Neural progenitor cell (in vitro differentiated cells): ENCODE data around the gene RNASEH2C. TPM values are rescaled to one million over a fixed set of nuclear protein-coding genes. Genes with fewer than 3 reads are reported as not detected.

Experiments used
- DNase-seq: peaks from one replicate; pipeline ENCODE4 v3.0.0-alpha.2; 2016; ENCODE audit warnings: low spot score
- H2AFZ ChIP-seq: fragments of 200-600 bp; sonication (generic); replicated peaks from 2 replicates; pipeline ENCODE4 v1.6.1; 2016; ENCODE audit warnings: antibody characterized with exemption
- H3F3A ChIP-seq: fragments of 200-600 bp; sonication (generic); 2 replicates; pipeline ENCODE4 v1.6.1; 2016; ENCODE audit warnings: antibody characterized with exemption, low read depth
- H3K27ac ChIP-seq: fragments of 200-600 bp; sonication (generic); 2 replicates; pipeline ENCODE4 v1.5.1; 2016; ENCODE audit warnings: mild to moderate bottlenecking
- H3K27me3 ChIP-seq: fragments of 200-600 bp; sonication (generic); 2 replicates; pipeline ENCODE4 v1.6.1; 2016; ENCODE audit warnings: mild to moderate bottlenecking, moderate library complexity
- H3K36me3 ChIP-seq: fragments of 200-600 bp; sonication (generic); 2 replicates; pipeline ENCODE4 v1.5.1; 2016
- H3K4me1 ChIP-seq: fragments of 200-600 bp; sonication (generic); 2 replicates; pipeline ENCODE4 v1.6.1; 2016; ENCODE audit warnings: mixed run types
- H3K4me2 ChIP-seq: fragments of 200-600 bp; sonication (generic); 2 replicates; pipeline ENCODE4 v1.6.1; 2016
- H3K4me3 ChIP-seq: fragments of 200-600 bp; sonication (generic); 2 replicates; pipeline ENCODE4 v1.5.1; 2016
- H3K79me2 ChIP-seq: fragments of 200-600 bp; sonication (generic); 2 replicates; pipeline ENCODE4 v1.6.1; 2016; ENCODE audit warnings: low read depth
- H3K9ac ChIP-seq: fragments of 200-600 bp; sonication (generic); 2 replicates; pipeline ENCODE4 v1.6.1; 2016
- H3K9me3 ChIP-seq: fragments of 200-600 bp; sonication (generic); 2 replicates; pipeline ENCODE4 v1.5.1; 2016; ENCODE audit warnings: low read depth
- H4K20me1 ChIP-seq: fragments of 200-600 bp; sonication (generic); 2 replicates; pipeline ENCODE4 v1.6.1; 2016; ENCODE audit warnings: low read depth
- H3K27ac Mint-ChIP-seq: 3 replicates; pipeline ENCODE4 v1.8.0; 2021; ENCODE audit warnings: mixed read lengths
- H3K27me3 Mint-ChIP-seq: 2 replicates; pipeline ENCODE4 v1.8.0; 2022; ENCODE audit warnings: low read depth, mild to moderate bottlenecking, inconsistent platforms, moderate library complexity, mixed read lengths; ENCODE audit not compliant: insufficient read depth
- H3K36me3 Mint-ChIP-seq: 3 replicates; pipeline ENCODE4 v1.8.0; 2021; ENCODE audit warnings: mixed read lengths
- H3K4me1 Mint-ChIP-seq: 3 replicates; pipeline ENCODE4 v1.8.0; 2021; ENCODE audit warnings: mixed read lengths
- H3K4me3 Mint-ChIP-seq: 3 replicates; pipeline ENCODE4 v1.8.0; 2021; ENCODE audit warnings: mild to moderate bottlenecking, moderate library complexity, mixed read lengths
- H3K9me3 Mint-ChIP-seq: 3 replicates; pipeline ENCODE4 v1.8.0; 2020; ENCODE audit warnings: mixed read lengths
- CTCF ChIP-seq: fragments of 200-600 bp; sonication (generic); IDR thresholded peaks from 2 replicates; pipeline ENCODE4 v1.5.1; 2017; ENCODE audit warnings: antibody characterized with exemption, mild to moderate bottlenecking
- EZH2 ChIP-seq: fragments of 200-600 bp; sonication (generic); IDR thresholded peaks from 2 replicates; pipeline ENCODE4 v1.6.1; 2017; ENCODE audit warnings: antibody characterized with exemption, mild to moderate bottlenecking, moderate library complexity
- EZH2phosphoT487 ChIP-seq: fragments of 200-600 bp; sonication (generic); IDR thresholded peaks from 2 replicates; pipeline ENCODE4 v1.6.1; 2017; ENCODE audit warnings: antibody characterized with exemption
- total RNA-seq: library from RNA; depleted of rRNA; stranded (reverse); fragments of >200 nt; gene quantifications from 2 replicates; pipeline ENCODE4 v1.2.3, GENCODE V29; 2015; ENCODE audit warnings: low replicate concordance

The RNASEH2C gene
- total RNA-seq, 1 donor from 2014 or later, result 23.4 TPM

- peaks cover 4% of the 10 kb centered on the region for H3K4me1 Mint-ChIP-seq
- DNase-seq, result no peak
- Histone ChIP-seq H2AFZ (no peak overlapping the region), H3K9ac (no peak overlapping the region), H3F3A (no peaks in the 10 kb centered on the region), H3K36me3 (no peaks in the 10 kb centered on the region), H3K27ac (no peak overlapping the region), H3K79me2 (no peaks in the 10 kb centered on the region), H3K27me3 (peaks cover 18% of the 10 kb centered on the region), H3K4me1 (no peaks in the 10 kb centered on the region), H3K4me2 (no peak overlapping the region), H3K4me3 (no peak overlapping the region), H4K20me1 (no peaks in the 10 kb centered on the region), H3K9me3 (no peaks in the 10 kb centered on the region)
- peaks cover 18% of the 10 kb centered on the region for H3K27me3 Mint-ChIP-seq
- H3K27ac Mint-ChIP-seq, result no peak overlapping the region
- H3K36me3 Mint-ChIP-seq, result no peaks in the 10 kb centered on the region
- TF ChIP-seq EZH2phosphoT487, result no peak
- no peak for TF ChIP-seq CTCF
- no peak for TF ChIP-seq EZH2
- no peak overlapping the region for H3K4me3 Mint-ChIP-seq
- H3K9me3 Mint-ChIP-seq, result peaks cover 7% of the 10 kb centered on the region
Observed at GRCh38 chr11:65698205-65698604, 22.4 kb downstream of the RNASEH2C start.

GRCh38 chr11:65696802-65697552 lies 23.6 kb downstream of the RNASEH2C start:
- Histone ChIP-seq H3F3A (peaks cover 4% of the 10 kb centered on the region), H3K4me3 (no peak overlapping the region), H3K27me3 (peaks cover 8% of the 10 kb centered on the region), H3K4me2 (no peak overlapping the region), H3K4me1 (no peaks in the 10 kb centered on the region), H3K27ac (no peak overlapping the region), H3K9ac (no peak overlapping the region), H3K36me3 (no peaks in the 10 kb centered on the region), H4K20me1 (no peaks in the 10 kb centered on the region), H2AFZ (no peak overlapping the region), H3K79me2 (no peaks in the 10 kb centered on the region), H3K9me3 (no peaks in the 10 kb centered on the region)
- peaks cover 7% of the 10 kb centered on the region for H3K9me3 Mint-ChIP-seq
- peaks cover 5% of the 10 kb centered on the region for H3K4me1 Mint-ChIP-seq
- peak overlapping the region; percentile 18 for H3K4me3 Mint-ChIP-seq
- H3K27me3 Mint-ChIP-seq, result peaks cover 15% of the 10 kb centered on the region
- no peak for TF ChIP-seq EZH2
- no peak for DNase-seq
- no peak overlapping the region for H3K27ac Mint-ChIP-seq
- H3K36me3 Mint-ChIP-seq, result no peaks in the 10 kb centered on the region

GRCh38 chr11:65695459-65696241 lies 24.9 kb downstream of the RNASEH2C start:
- Histone ChIP-seq H3K9ac (no peak overlapping the region), H3K27ac (no peak overlapping the region), H3K4me2 (no peak overlapping the region), H3K9me3 (no peaks in the 10 kb centered on the region), H3F3A (peaks cover 4% of the 10 kb centered on the region), H2AFZ (no peak overlapping the region), H3K79me2 (no peaks in the 10 kb centered on the region), H3K36me3 (no peaks in the 10 kb centered on the region), H3K4me1 (no peaks in the 10 kb centered on the region), H4K20me1 (no peaks in the 10 kb centered on the region), H3K27me3 (peaks cover 6% of the 10 kb centered on the region), H3K4me3 (no peak overlapping the region)
- TF ChIP-seq EZH2phosphoT487 (no peak), CTCF (no peak), EZH2 (no peak)
- Mint-ChIP-seq H3K9me3 (peaks cover 7% of the 10 kb centered on the region), H3K4me3 (no peak overlapping the region), H3K27ac (no peak overlapping the region), H3K4me1 (peaks cover 5% of the 10 kb centered on the region), H3K27me3 (peaks cover 13% of the 10 kb centered on the region), H3K36me3 (no peaks in the 10 kb centered on the region)
- DNase-seq, result no peak
